ENCODE measurements around the gene PITX3.
A peak's percentile ranks its signal among the peaks of the same experiment; 100 is the strongest.

The PITX3 gene

DNA sequence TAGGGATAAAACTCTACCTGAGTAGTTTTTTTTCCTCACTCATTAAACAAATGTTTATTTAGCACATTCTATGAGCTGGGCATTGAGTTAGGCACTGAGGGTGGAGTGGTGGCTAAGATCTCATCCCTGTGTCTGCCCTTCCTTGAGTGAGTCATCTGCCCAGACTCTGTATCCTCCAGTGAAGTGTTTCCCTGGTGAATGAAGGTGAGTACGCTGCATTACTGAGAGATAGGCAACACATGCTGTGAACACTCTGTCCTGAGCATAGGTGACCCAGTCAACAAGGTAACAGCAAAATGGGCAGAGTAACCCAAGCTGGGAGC is 5.8 kb downstream of the PITX3 start:
- TF ChIP-seq SUZ12 (IDR thresholded peaks at IDR 0.05; ENCODE audit: extremely low read depth, insufficient read depth, insufficient read length): no peak
- no peak for TF ChIP-seq ZNF274 (IDR thresholded peaks at IDR 0.05; ENCODE audit: low read depth, low read length)
- no peak for TF ChIP-seq YY1 (IDR thresholded peaks at IDR 0.05; ENCODE audit: insufficient read depth, insufficient read length)
- Histone ChIP-seq H3K27me3 (ENCODE audit: insufficient read depth, insufficient read length) (peaks cover 41% of the 10 kb centered on the region), H3K4me3 (ENCODE audit: insufficient read length, low read depth) (no peak overlapping the region), H3K9ac (ENCODE audit: insufficient read length, low read depth) (no peak overlapping the region), H3K36me3 (ENCODE audit: insufficient read depth, insufficient read length, low read length) (no peaks in the 10 kb centered on the region), H3K4me1 (ENCODE audit: insufficient read depth, insufficient read length) (peaks cover 11% of the 10 kb centered on the region), H3K9me3 (ENCODE audit: insufficient read depth, low read length) (no peaks in the 10 kb centered on the region)
- DNase-seq (ENCODE audit: low read depth, low spot score): no peak

DNA sequence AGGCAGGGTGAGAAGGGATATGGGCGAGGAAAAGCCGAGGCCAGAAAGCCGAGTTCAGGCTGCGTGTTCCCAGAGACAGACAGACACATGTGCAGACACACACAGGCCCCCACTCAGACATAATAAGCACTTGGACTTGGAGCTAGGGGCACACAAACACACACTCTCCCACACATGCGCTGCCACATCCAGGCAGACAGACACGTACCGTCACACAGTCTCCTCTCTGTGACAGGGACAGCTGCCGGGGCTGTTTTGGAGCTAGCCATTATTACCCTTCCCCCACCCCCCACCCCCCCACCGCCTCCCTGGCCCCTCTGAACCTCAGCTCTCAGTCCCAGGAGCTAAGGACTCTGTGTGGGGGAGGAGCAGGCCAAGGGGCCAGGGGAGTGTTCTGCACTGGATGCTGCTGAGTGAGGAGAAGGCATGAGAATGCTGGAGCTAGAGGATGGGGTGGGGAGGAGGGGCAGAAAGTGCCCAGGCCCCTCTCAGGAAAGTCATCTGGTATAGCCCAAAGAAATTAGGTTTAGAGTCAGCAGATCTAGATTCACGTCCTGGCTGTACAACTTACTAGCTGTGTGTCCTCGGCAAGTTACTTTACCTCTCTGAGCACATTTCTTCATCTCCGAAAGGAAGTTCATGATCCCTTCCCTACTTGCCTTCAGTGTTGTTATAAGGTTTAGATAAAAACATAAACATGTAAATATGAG is 6.3 kb downstream of the PITX3 start:
- H3K4me1 ChIP-seq (ENCODE audit: insufficient read depth, insufficient read length): peaks cover 11% of the 10 kb centered on the region
- peaks cover 36% of the 10 kb centered on the region for H3K27me3 ChIP-seq (ENCODE audit: insufficient read depth, insufficient read length)
- no peaks in the 10 kb centered on the region for H3K9me3 ChIP-seq (ENCODE audit: insufficient read depth, low read length)
- TF ChIP-seq ZNF274 (IDR thresholded peaks at IDR 0.05; ENCODE audit: low read depth, low read length): no peak
- no peak for TF ChIP-seq YY1 (IDR thresholded peaks at IDR 0.05; ENCODE audit: insufficient read depth, insufficient read length)
- TF ChIP-seq SUZ12 (IDR thresholded peaks at IDR 0.05; ENCODE audit: extremely low read depth, insufficient read depth, insufficient read length): no peak
- H3K36me3 ChIP-seq (ENCODE audit: insufficient read depth, insufficient read length, low read length): no peaks in the 10 kb centered on the region
- DNase-seq (ENCODE audit: low read depth, low spot score): no peak
- no peak overlapping the region for H3K4me3 ChIP-seq (ENCODE audit: insufficient read length, low read depth)
- no peak overlapping the region for H3K9ac ChIP-seq (ENCODE audit: insufficient read length, low read depth)

DNA sequence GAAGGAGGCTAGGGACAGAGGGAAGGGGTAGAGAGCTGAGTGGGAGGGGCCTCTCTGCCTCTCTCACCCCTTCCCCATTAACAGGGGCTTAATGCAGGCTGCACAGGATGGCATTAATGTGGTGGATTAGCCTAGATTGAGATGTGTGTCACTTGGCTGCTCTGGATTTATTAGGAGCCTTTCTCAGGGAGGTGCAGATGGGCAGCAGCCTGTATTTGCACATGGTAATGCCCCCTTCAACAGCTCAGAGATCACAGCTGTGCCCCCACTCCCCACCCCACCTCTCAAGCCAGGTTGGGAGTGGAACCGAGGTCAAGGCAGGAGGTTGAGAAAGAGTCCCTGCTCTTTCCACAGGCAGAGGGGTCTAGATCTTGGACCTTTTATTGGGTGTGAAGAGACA is 7.3 kb downstream of the PITX3 start:
- Histone ChIP-seq H3K9ac (ENCODE audit: insufficient read length, low read depth) (no peak overlapping the region), H3K4me3 (ENCODE audit: insufficient read length, low read depth) (no peak overlapping the region), H3K36me3 (ENCODE audit: insufficient read depth, insufficient read length, low read length) (no peaks in the 10 kb centered on the region), H3K27me3 (ENCODE audit: insufficient read depth, insufficient read length) (peaks cover 33% of the 10 kb centered on the region), H3K4me1 (ENCODE audit: insufficient read depth, insufficient read length) (peaks cover 11% of the 10 kb centered on the region), H3K9me3 (ENCODE audit: insufficient read depth, low read length) (no peaks in the 10 kb centered on the region)
- no peak for TF ChIP-seq SUZ12 (IDR thresholded peaks at IDR 0.05; ENCODE audit: extremely low read depth, insufficient read depth, insufficient read length)
- no peak for TF ChIP-seq YY1 (IDR thresholded peaks at IDR 0.05; ENCODE audit: insufficient read depth, insufficient read length)
- no peak for DNase-seq (ENCODE audit: low read depth, low spot score)

DNA sequence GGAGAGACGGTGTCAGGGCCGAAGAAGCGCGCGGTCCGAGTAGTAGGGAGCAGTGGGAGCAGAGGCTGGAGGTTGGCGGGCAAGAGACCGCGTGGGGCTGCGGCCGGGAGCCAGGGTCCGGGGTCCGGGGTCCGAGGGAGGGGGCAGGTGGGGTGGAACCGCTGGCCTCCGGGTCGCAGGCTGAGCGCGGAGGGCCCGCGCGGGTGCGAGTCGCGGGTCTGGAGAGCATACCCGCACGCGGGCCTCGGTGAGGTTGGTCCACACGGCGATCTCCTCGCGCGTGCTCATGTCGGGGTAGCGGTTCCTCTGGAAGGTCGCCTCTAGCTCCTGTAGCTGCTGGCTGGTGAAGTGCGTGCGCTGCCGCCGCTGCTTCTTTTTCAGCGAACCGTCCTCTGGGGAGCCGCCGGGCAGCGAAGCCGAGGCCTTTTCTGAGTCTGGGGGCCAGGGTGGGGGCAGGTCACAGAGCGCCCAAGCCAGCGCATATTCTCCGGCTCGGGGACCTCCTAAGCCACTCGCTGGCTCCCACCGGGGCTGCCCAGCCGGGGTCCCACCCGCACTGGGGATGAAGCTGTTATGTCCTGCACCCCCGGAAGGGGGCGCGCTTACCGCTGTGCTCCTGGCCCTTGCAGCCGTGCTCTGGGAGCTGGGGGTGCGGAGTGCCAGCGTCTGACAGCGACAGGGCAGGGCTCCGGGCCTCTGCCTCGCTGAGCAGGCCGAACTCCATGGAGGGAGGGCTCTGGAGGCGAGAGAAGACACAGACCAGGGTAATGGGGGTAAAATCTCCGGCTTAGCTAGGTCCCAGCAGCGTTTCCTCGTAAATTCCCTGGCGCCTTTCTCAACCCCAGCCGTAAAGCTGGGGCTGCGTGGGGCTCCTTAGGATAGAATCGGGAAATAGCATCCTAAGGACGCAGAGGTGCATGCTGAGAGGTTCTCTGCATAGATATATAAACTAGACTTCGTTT is 9.7 kb downstream of the PITX3 start:
- no peak for TF ChIP-seq ZNF274 (IDR thresholded peaks at IDR 0.05; ENCODE audit: low read depth, low read length)
- no peak for TF ChIP-seq SUZ12 (IDR thresholded peaks at IDR 0.05; ENCODE audit: extremely low read depth, insufficient read depth, insufficient read length)
- no peak for TF ChIP-seq YY1 (IDR thresholded peaks at IDR 0.05; ENCODE audit: insufficient read depth, insufficient read length)
- Histone ChIP-seq H3K9me3 (ENCODE audit: insufficient read depth, low read length) (peaks cover 3% of the 10 kb centered on the region; the same call in 1 of the 2 replicates), H3K4me1 (ENCODE audit: insufficient read depth, insufficient read length) (peaks cover 11% of the 10 kb centered on the region), H3K4me3 (ENCODE audit: insufficient read length, low read depth) (peak overlapping the region; percentile 56), H3K9ac (ENCODE audit: insufficient read length, low read depth) (peak overlapping the region; percentile 85), H3K36me3 (ENCODE audit: insufficient read depth, insufficient read length, low read length) (no peaks in the 10 kb centered on the region), H3K27me3 (ENCODE audit: insufficient read depth, insufficient read length) (peaks cover 45% of the 10 kb centered on the region)
- no peak for DNase-seq (ENCODE audit: low read depth, low spot score)

DNA sequence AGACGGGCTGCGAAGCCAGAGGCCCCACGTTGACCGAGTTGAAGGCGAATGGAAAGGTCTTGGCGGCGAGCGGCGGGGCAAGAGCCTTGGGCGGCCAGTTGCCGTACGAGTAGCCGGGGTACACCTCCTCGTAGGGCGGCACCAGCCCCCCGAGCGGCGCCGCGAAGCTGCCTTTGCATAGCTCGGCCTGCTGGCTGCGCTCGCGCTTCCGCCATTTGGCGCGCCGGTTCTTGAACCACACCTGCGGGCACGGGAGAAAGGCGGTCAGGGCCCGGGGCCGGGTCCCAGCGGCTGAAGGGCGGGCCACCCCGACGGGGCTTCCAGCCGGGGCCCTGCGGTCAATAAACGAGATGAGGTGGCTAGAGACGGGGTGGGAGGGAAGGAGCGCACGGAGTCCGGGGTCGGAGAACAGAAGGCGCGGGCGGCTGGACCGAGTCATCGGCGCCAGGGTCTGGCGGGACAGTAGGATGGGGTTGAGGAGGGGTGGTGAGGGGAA is 10.4 kb downstream of the PITX3 start:
- no peak for DNase-seq (ENCODE audit: low read depth, low spot score)
- TF ChIP-seq ZNF274 (IDR thresholded peaks at IDR 0.05; ENCODE audit: low read depth, low read length): no peak
- no peak for TF ChIP-seq YY1 (IDR thresholded peaks at IDR 0.05; ENCODE audit: insufficient read depth, insufficient read length)
- no peak for TF ChIP-seq SUZ12 (IDR thresholded peaks at IDR 0.05; ENCODE audit: extremely low read depth, insufficient read depth, insufficient read length)
- H3K36me3 ChIP-seq (ENCODE audit: insufficient read depth, insufficient read length, low read length): no peaks in the 10 kb centered on the region
- H3K4me3 ChIP-seq (ENCODE audit: insufficient read length, low read depth): peak overlapping the region; percentile 56
- peak overlapping the region; percentile 85 for H3K9ac ChIP-seq (ENCODE audit: insufficient read length, low read depth)
- H3K27me3 ChIP-seq (ENCODE audit: insufficient read depth, insufficient read length): peaks cover 51% of the 10 kb centered on the region
- H3K4me1 ChIP-seq (ENCODE audit: insufficient read depth, insufficient read length): peaks cover 11% of the 10 kb centered on the region
- H3K9me3 ChIP-seq (ENCODE audit: insufficient read depth, low read length): peaks cover 6% of the 10 kb centered on the region; the same call in 1 of the 2 replicates

DNA sequence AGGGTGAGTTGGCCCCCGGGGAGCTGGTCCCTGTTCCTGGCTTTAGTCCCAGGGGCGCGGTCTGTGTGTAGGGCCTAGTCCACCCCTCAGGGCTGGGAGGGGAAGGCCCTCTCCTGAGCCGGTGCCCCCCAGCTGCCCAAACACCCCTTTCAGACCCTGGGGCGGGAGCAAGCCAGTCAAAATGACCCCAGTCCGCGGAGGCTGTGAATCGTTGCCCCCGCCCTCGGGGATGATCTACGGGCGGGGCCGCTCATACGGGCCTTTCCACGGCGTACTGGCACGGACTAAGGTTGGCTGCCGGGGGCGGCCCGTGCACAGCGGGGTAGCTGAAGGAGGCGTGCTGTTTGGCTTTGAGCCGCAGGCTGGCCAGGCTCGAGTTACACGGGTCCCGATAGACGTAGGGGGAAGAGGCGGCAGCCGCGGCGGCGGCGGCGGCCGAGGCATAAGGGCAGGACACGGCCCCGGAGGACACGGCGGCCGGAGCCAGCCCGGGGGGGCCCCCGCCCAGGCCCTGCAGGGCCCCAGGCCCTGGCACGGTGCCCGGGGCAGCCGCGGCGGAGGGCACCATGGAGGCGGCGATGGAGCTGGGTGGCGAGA is 10.9 kb downstream of the PITX3 start:
- H3K9ac ChIP-seq (ENCODE audit: insufficient read length, low read depth): peak overlapping the region; percentile 85
- H3K36me3 ChIP-seq (ENCODE audit: insufficient read depth, insufficient read length, low read length): no peaks in the 10 kb centered on the region
- no peak for TF ChIP-seq YY1 (IDR thresholded peaks at IDR 0.05; ENCODE audit: insufficient read depth, insufficient read length)
- TF ChIP-seq SUZ12 (IDR thresholded peaks at IDR 0.05; ENCODE audit: extremely low read depth, insufficient read depth, insufficient read length): no peak
- no peak for TF ChIP-seq ZNF274 (IDR thresholded peaks at IDR 0.05; ENCODE audit: low read depth, low read length)
- DNase-seq (ENCODE audit: low read depth, low spot score): peak; percentile 57
- H3K9me3 ChIP-seq (ENCODE audit: insufficient read depth, low read length): peaks cover 6% of the 10 kb centered on the region; the same call in 1 of the 2 replicates
- peaks cover 51% of the 10 kb centered on the region for H3K27me3 ChIP-seq (ENCODE audit: insufficient read depth, insufficient read length)
- H3K4me3 ChIP-seq (ENCODE audit: insufficient read length, low read depth): peak overlapping the region; percentile 56
- H3K4me1 ChIP-seq (ENCODE audit: insufficient read depth, insufficient read length): peaks cover 5% of the 10 kb centered on the region
